ENCODE results near the gene FN3KRP. TPM values are rescaled to one million over a fixed set of nuclear protein-coding genes. Genes with fewer than 3 reads are reported as not detected.

FN3KRP gene
- total and polyA plus RNA-seq, 2 of the 13 experiments (the other 11 are each of a cell fraction or from before 2014, with no cell fraction given) = 22.4 to 28.2 TPM

DNA sequence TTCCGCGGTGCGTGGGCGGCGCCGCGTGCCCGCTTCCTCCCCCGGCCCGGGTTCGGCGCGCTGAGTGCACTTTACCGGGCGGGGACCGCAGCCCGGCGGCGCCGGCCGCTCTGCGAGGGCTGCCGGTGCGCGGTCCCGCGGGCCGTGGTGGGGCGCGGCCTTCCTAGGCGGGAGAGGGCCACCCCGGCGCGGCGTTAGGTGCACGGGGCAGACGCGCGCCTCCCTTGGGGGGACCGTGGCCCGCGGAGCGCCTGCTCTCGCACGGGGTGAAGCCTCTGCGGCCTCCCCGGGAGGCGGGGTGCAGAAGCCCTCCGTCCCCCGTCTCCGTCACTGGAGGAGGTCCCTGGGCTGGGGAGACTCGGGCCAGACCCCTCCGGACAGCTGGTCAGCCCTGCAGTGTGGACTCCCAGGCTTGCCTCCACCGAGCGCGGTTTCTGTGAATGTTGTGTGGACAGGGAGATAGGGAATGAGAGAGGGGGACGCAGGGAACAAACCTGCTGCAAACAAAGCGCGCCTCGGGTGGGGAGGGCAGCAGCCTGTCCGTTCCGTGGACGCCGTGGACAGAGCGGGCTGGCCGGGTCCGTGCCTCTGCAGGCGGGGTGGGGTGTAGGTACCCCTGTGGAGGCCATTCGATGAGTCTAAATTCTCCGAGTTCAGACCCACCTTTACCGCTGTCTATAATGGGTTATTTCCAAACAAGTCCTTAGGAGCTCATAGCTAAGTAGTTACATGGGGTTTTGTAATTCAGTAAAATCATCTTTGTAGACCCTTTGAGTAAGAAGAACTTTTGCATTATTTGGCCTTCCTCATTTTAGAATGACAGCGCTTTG, 36.1 kb downstream of the FN3KRP start (continued):
- TF ChIP-seq, protein P1, sequence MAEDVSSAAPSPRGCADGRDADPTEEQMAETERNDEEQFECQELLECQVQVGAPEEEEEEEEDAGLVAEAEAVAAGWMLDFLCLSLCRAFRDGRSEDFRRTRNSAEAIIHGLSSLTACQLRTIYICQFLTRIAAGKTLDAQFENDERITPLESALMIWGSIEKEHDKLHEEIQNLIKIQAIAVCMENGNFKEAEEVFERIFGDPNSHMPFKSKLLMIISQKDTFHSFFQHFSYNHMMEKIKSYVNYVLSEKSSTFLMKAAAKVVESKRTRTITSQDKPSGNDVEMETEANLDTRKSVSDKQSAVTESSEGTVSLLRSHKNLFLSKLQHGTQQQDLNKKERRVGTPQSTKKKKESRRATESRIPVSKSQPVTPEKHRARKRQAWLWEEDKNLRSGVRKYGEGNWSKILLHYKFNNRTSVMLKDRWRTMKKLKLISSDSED (CRISPR knock-in tag; IDR thresholded peaks at IDR 0.05) = no peak; the same call in 1 of the 2 replicates
- TF ChIP-seq TP53 (CRISPR knock-in tag; conservative IDR thresholded peaks at IDR 0.05) (no peak), POLR2A (IDR thresholded peaks at IDR 0.05; ENCODE audit: insufficient read depth in 1 of 2, low read depth in 2 of 2, low read length in 2 of 2) (no peak; a peak in 1 of 4 replicates), FOXJ3 (CRISPR knock-in tag; IDR thresholded peaks at IDR 0.05; ENCODE audit: borderline replicate concordance) (no peak), ZNF709 (CRISPR knock-in tag; IDR thresholded peaks at IDR 0.05) (no peak), KMT2A (CRISPR knock-in tag; IDR thresholded peaks at IDR 0.05) (no peak), ZBTB1 (CRISPR knock-in tag; IDR thresholded peaks at IDR 0.05; ENCODE audit: borderline replicate concordance) (no peak), EEA1 (CRISPR knock-in tag; IDR thresholded peaks at IDR 0.05; ENCODE audit: borderline replicate concordance) (0 out of 2 replicates have a peak, but pooled peaks have one; percentile 2), GZF1 (CRISPR knock-in tag; IDR thresholded peaks at IDR 0.05) (0 out of 2 replicates have a peak, but pooled peaks have one; percentile 40), RFXAP (CRISPR knock-in tag; IDR thresholded peaks at IDR 0.05; ENCODE audit: borderline replicate concordance) (no peak), ZNF44 (CRISPR knock-in tag; IDR thresholded peaks at IDR 0.05) (0 out of 2 replicates have a peak, but pooled peaks have one; percentile 65), ZNF496 (CRISPR knock-in tag; IDR thresholded peaks at IDR 0.05; ENCODE audit: insufficient replicate concordance) (no peak), CCDC6 (CRISPR knock-in tag; IDR thresholded peaks at IDR 0.05) (no peak), SALL1 (CRISPR knock-in tag; IDR thresholded peaks at IDR 0.05) (no peak; the same call in 1 of the 2 replicates), TSC22D2 (CRISPR knock-in tag; IDR thresholded peaks at IDR 0.05; ENCODE audit: borderline replicate concordance) (no peak), CHCHD3 (CRISPR knock-in tag; IDR thresholded peaks at IDR 0.05) (0 out of 2 replicates have a peak, but pooled peaks have one; percentile 25), POLR2G (IDR thresholded peaks at IDR 0.05; ENCODE audit: low read depth, low read length) (no peak), WIZ (CRISPR knock-in tag; IDR thresholded peaks at IDR 0.05) (no peak)
- TF ChIP-seq, protein P2, sequence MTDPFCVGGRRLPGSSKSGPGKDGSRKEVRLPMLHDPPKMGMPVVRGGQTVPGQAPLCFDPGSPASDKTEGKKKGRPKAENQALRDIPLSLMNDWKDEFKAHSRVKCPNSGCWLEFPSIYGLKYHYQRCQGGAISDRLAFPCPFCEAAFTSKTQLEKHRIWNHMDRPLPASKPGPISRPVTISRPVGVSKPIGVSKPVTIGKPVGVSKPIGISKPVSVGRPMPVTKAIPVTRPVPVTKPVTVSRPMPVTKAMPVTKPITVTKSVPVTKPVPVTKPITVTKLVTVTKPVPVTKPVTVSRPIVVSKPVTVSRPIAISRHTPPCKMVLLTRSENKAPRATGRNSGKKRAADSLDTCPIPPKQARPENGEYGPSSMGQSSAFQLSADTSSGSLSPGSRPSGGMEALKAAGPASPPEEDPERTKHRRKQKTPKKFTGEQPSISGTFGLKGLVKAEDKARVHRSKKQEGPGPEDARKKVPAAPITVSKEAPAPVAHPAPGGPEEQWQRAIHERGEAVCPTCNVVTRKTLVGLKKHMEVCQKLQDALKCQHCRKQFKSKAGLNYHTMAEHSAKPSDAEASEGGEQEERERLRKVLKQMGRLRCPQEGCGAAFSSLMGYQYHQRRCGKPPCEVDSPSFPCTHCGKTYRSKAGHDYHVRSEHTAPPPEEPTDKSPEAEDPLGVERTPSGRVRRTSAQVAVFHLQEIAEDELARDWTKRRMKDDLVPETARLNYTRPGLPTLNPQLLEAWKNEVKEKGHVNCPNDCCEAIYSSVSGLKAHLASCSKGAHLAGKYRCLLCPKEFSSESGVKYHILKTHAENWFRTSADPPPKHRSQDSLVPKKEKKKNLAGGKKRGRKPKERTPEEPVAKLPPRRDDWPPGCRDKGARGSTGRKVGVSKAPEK (CRISPR knock-in tag; IDR thresholded peaks at IDR 0.05; ENCODE audit: borderline replicate concordance) = no peak
- TF ChIP-seq, protein P3, sequence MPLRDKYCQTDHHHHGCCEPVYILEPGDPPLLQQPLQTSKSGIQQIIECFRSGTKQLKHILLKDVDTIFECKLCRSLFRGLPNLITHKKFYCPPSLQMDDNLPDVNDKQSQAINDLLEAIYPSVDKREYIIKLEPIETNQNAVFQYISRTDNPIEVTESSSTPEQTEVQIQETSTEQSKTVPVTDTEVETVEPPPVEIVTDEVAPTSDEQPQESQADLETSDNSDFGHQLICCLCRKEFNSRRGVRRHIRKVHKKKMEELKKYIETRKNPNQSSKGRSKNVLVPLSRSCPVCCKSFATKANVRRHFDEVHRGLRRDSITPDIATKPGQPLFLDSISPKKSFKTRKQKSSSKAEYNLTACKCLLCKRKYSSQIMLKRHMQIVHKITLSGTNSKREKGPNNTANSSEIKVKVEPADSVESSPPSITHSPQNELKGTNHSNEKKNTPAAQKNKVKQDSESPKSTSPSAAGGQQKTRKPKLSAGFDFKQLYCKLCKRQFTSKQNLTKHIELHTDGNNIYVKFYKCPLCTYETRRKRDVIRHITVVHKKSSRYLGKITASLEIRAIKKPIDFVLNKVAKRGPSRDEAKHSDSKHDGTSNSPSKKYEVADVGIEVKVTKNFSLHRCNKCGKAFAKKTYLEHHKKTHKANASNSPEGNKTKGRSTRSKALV (CRISPR knock-in tag; IDR thresholded peaks at IDR 0.05) = 0 out of 2 replicates have a peak, but pooled peaks have one; percentile 46
- TF ChIP-seq, protein P4, sequence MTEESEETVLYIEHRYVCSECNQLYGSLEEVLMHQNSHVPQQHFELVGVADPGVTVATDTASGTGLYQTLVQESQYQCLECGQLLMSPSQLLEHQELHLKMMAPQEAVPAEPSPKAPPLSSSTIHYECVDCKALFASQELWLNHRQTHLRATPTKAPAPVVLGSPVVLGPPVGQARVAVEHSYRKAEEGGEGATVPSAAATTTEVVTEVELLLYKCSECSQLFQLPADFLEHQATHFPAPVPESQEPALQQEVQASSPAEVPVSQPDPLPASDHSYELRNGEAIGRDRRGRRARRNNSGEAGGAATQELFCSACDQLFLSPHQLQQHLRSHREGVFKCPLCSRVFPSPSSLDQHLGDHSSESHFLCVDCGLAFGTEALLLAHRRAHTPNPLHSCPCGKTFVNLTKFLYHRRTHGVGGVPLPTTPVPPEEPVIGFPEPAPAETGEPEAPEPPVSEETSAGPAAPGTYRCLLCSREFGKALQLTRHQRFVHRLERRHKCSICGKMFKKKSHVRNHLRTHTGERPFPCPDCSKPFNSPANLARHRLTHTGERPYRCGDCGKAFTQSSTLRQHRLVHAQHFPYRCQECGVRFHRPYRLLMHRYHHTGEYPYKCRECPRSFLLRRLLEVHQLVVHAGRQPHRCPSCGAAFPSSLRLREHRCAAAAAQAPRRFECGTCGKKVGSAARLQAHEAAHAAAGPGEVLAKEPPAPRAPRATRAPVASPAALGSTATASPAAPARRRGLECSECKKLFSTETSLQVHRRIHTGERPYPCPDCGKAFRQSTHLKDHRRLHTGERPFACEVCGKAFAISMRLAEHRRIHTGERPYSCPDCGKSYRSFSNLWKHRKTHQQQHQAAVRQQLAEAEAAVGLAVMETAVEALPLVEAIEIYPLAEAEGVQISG (CRISPR knock-in tag; IDR thresholded peaks at IDR 0.05) = no peak
